GM23248 (cell line): Measurements from ENCODE around the gene MORN1. TPM values are rescaled to one million over a fixed set of nuclear protein-coding genes. Genes with fewer than 3 reads are reported as not detected.

Experiments
- DNase-seq: peaks from one replicate; pipeline ENCODE4 v3.0.0-alpha.2; 2015
- H2AFZ ChIP-seq: fragments of 200-600 bp; sonication (generic); 2 replicates; pipeline ENCODE4 v1.6.1; 2016; ENCODE audit warnings: antibody characterized with exemption
- H3F3A ChIP-seq: fragments of 200-600 bp; sonication (generic); 2 replicates; pipeline ENCODE4 v1.6.1; 2016; ENCODE audit warnings: mild to moderate bottlenecking, antibody characterized with exemption, mixed run types; ENCODE audit not compliant: insufficient read depth
- H3K27ac ChIP-seq: fragments of 200-600 bp; sonication (generic); 2 replicates; pipeline ENCODE4 v1.5.1; 2016; ENCODE audit warnings: mild to moderate bottlenecking
- H3K27me3 ChIP-seq: fragments of 200-600 bp; sonication (generic); replicated peaks from 2 replicates; pipeline ENCODE4 v1.6.1; 2016; ENCODE audit warnings: mild to moderate bottlenecking; ENCODE audit not compliant: insufficient read depth
- H3K36me3 ChIP-seq: fragments of 200-600 bp; sonication (generic); 2 replicates; pipeline ENCODE4 v1.6.1; 2016; ENCODE audit warnings: low read depth, mild to moderate bottlenecking
- H3K4me1 ChIP-seq: fragments of 200-600 bp; sonication (generic); 2 replicates; pipeline ENCODE4 v1.6.1; 2016; ENCODE audit warnings: mild to moderate bottlenecking; ENCODE audit not compliant: insufficient read depth
- H3K4me2 ChIP-seq: fragments of 200-600 bp; sonication (generic); one replicate; pipeline ENCODE4 v1.6.1; 2016; ENCODE audit warnings: mild to moderate bottlenecking; ENCODE audit not compliant: unreplicated experiment
- H3K4me3 ChIP-seq: fragments of 200-600 bp; sonication (generic); 2 replicates; pipeline ENCODE4 v1.5.1; 2016; ENCODE audit warnings: mild to moderate bottlenecking
- H3K79me2 ChIP-seq: fragments of 200-600 bp; sonication (generic); 2 replicates; pipeline ENCODE4 v1.6.1; 2016; ENCODE audit warnings: mild to moderate bottlenecking; ENCODE audit not compliant: insufficient read depth
- H3K9ac ChIP-seq: fragments of 200-600 bp; sonication (generic); 2 replicates; pipeline ENCODE4 v1.6.1; 2016; ENCODE audit warnings: mild to moderate bottlenecking
- H3K9me2 ChIP-seq: fragments of 200-600 bp; sonication (generic); 2 replicates; pipeline ENCODE4 v1.6.1; 2016; ENCODE audit warnings: mixed run types, mild to moderate bottlenecking, moderate library complexity; ENCODE audit not compliant: insufficient read depth
- H3K9me3 ChIP-seq: fragments of 200-600 bp; sonication (generic); one replicate; pipeline ENCODE4 v1.6.1; 2017; ENCODE audit warnings: low read depth
- H4K20me1 ChIP-seq: fragments of 200-600 bp; sonication (generic); 2 replicates; pipeline ENCODE4 v1.6.0; 2016; ENCODE audit not compliant: insufficient read depth
- EZH2 ChIP-seq: fragments of 200-600 bp; sonication (generic); IDR thresholded peaks from 2 replicates; pipeline ENCODE4 v1.6.1; 2018; ENCODE audit warnings: antibody characterized with exemption, mild to moderate bottlenecking; ENCODE audit not compliant: insufficient read depth, poor library complexity, severe bottlenecking
- EZH2phosphoT487 ChIP-seq: fragments of 200-600 bp; sonication (generic); IDR thresholded peaks from 2 replicates; pipeline ENCODE4 v1.6.1; 2018; ENCODE audit warnings: antibody characterized with exemption, moderate library complexity, mild to moderate bottlenecking, low read depth; ENCODE audit not compliant: insufficient read depth
- WGBS, 2 experiments: methylation state at CpG; one replicate each; pipeline ENCODE4 v1.1.6; 2015 to 2017; ENCODE audit warnings: low lambda C conversion rate in 2 of 2, low coverage in 1 of 2; ENCODE audit errors: missing lambda C conversion rate in 2 of 2; 5-methylcytosine and 5-hydroxymethylcytosine counted together
- in situ Hi-C: fragments of 300-500 bp; cut with MboI; formaldehyde crosslinking; loops from 2 replicates; pipeline ENCODE4 v1.15.0; 2020
- polyA plus RNA-seq: library from polyadenylated mRNA; unstranded; fragments of >200 nt; fragmentation: Nextera tagmentation; extraction: Ambion mirVana; gene quantifications from 2 replicates; pipeline ENCODE4 v1.2.1, GENCODE V29; 2016
- total RNA-seq: library from RNA; depleted of rRNA; stranded (reverse); fragments of >200 nt; shearing (Covaris generic); gene quantifications from 2 replicates; pipeline ENCODE4 v1.2.3, GENCODE V29; 2014

MORN1 gene
- total and polyA plus RNA-seq, 2 experiments from 2014 or later = 7.2 to 8.8 TPM

DNA sequence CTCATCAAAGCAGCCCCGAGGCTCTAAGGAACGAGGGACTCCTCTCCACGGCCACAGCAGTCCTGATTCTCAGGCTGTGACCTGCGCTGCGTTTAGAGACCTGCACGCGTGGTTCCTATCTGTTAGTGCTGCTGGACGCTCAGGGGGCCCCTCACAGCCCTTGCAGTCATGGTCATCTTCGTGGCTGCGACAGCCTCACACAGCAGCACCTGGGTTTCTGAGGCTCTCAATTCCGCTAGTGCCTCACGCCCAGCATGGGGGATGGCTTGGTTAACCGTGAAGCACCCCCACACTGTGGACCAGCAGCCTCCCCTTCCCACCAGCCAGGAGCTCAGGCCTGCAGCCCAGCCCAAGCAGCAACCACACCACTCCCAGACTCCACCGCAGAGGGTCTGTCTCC is 7.8 kb downstream of the MORN1 start:
- Histone ChIP-seq H3K9ac (no peak overlapping the region), H3K4me3 (no peak overlapping the region), H3K79me2 (no peaks in the 10 kb centered on the region), H3K9me3 (no peaks in the 10 kb centered on the region), H3K9me2 (no peaks in the 10 kb centered on the region), H3K27me3 (no peaks in the 10 kb centered on the region), H3K4me2 (no peak overlapping the region), H3K36me3 (no peaks in the 10 kb centered on the region; the same call in 1 of the 2 replicates), H3K4me1 (no peaks in the 10 kb centered on the region), H2AFZ (no peak overlapping the region), H3K27ac (no peak overlapping the region), H3F3A (no peaks in the 10 kb centered on the region), H4K20me1 (no peaks in the 10 kb centered on the region)
- WGBS, 2 experiments = 89 to 91% methylated on average over 14 of the region's 14 CpGs
- in situ Hi-C loops = no loop called here
- TF ChIP-seq EZH2phosphoT487 (no peak), EZH2 (no peak)
- no peak for DNase-seq

DNA sequence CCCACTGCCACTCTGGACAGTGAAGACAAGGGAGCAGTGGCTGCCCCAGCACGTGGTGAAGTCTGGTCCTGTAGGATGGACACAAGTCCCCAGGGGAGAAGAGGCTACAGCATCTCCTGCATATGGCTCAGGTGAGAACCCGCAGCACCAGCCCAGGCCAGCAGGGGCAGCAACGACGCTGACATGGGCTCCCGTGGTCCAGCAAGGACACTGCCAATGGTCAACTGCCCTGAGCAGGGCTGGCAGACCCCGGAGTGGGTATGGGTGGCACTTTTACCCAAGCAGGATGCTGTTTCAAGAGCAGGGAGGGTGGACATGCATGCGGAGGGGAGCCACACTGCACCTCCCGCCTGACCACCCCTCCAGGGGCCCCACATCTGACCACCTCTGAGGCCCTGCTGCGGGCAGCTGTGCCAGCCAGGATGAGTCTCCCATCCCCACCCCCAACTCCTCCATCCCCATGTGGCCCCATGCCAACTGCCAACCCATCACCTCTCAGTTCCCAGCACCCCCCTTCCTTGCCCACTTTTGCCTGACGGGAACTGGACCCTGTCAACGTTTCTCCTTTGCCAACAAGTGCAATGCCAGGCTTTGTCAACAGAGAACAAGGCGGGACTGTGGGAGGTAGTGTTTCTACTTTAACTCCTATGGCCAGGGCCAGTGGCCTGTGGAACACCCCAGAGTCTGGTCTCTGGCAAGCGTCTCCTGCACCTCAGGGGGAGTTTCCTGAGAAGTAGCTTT is 8.6 kb downstream of the MORN1 start:
- DNase-seq = peak; percentile 64
- H3K9ac ChIP-seq = no peak overlapping the region
- no peak overlapping the region for H3K4me2 ChIP-seq
- no peaks in the 10 kb centered on the region; the same call in 1 of the 2 replicates for H3K36me3 ChIP-seq
- H3K9me2 ChIP-seq = no peaks in the 10 kb centered on the region
- in situ Hi-C loops = no loop called here
- H3K4me3 ChIP-seq = no peak overlapping the region
- TF ChIP-seq EZH2phosphoT487 = no peak
- TF ChIP-seq EZH2 = no peak
- no peak overlapping the region for H3K27ac ChIP-seq
- H2AFZ ChIP-seq = no peak overlapping the region
- no peaks in the 10 kb centered on the region for H3F3A ChIP-seq
- no peaks in the 10 kb centered on the region for H3K9me3 ChIP-seq
- H3K79me2 ChIP-seq = no peaks in the 10 kb centered on the region
- H4K20me1 ChIP-seq = no peaks in the 10 kb centered on the region
- no peaks in the 10 kb centered on the region for H3K4me1 ChIP-seq
- H3K27me3 ChIP-seq = no peaks in the 10 kb centered on the region
- WGBS, 2 experiments = 54 to 55% methylated on average over 12 to 13 of the region's 13 CpGs

DNA sequence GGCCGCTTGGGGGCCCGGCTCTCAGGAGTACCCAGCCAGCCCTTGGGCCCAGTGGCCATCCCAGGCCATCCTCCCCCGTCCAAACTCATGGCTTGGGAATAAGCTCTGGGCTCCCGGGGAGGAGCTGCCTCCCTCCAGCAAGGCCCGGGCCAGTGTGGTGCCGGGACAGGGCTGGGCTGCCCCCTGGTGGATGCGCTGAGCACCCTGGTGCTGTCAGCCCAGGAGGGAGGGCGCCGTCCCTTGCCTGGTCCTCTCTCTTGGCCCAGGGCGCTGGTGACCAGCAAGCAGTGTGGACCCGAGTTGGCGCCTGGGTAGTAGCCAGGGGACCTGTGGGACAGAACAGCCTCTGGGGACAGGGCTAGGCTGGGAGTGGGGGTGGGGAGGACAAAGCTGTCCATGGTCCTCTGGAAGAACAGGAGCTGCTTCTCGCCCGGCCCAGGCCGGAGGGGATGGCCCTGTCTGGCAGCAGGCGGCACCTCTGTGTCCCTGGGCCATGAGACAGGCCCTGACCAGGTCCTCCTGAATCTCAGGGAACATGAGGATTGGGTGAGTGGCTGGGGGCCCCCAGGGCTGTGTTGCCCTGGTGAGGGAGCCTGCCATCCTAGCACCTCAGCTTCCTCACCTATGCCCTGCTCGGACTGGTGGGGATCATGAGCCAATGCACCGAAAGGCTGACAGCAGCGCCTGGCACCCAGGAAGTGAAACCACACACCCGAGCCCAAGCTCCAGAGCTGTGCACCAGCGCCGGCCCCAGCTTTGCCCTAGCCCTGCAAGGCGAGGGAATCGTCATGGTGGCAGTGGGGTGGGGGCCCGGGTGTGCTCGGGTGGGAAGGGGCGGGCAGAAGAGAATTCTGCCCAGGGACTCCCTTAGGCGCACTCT is 9.4 kb downstream of the MORN1 start:
- H3K4me1 ChIP-seq = no peaks in the 10 kb centered on the region
- H3K4me2 ChIP-seq = no peak overlapping the region
- H3K36me3 ChIP-seq = no peaks in the 10 kb centered on the region
- WGBS, 2 experiments = 42 to 52% methylated on average over 24 to 25 of the region's 28 CpGs
- in situ Hi-C loops = no loop called here
- H3K4me3 ChIP-seq = no peak overlapping the region
- no peaks in the 10 kb centered on the region for H3K27me3 ChIP-seq
- H3F3A ChIP-seq = no peaks in the 10 kb centered on the region
- TF ChIP-seq EZH2 = no peak
- no peak for TF ChIP-seq EZH2phosphoT487
- H3K79me2 ChIP-seq = no peaks in the 10 kb centered on the region
- no peak overlapping the region for H3K9ac ChIP-seq
- no peak overlapping the region for H2AFZ ChIP-seq
- H3K27ac ChIP-seq = no peak overlapping the region
- H3K9me2 ChIP-seq = no peaks in the 10 kb centered on the region
- H4K20me1 ChIP-seq = no peaks in the 10 kb centered on the region
- no peaks in the 10 kb centered on the region for H3K9me3 ChIP-seq
- peak; percentile 91 for DNase-seq

DNA sequence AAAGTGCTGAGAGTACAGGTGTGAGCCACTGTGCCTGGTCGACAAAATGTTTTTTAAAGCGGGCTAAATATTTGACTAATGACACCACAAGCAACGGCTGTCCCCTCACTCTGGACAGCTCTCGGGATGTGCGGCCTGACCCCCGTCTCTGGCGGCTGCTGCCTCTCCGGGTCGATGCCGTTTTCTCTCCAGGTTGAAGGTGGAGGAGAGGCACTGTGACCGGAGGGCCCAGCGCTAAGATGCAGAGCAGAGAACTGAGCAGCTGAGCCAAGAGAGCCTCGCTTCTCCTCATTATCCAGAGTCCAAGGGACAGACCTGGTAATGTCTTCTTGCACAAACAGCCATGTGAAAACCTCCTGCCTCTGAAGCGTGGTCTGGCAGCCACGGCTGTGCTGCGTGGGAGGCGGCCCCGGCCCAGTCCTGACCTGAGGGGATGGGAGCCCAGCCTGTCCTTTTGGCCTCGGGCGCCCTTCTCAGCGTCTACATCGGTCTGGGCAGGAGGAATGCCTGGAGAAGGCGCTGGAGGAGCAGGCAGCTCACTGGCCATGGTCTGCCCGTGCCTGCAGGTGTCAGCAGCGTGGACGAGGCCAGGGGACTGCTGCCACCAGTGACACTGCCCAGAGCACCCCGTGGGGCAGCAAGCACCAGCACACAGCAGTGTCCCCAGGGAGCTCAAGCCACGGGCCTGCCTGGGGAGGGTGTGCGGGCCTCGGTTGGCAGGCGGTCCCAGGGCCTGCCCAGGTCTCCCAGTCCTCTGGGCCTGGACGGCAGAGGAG is 10.3 kb downstream of the MORN1 start:
- Histone ChIP-seq H3F3A (no peaks in the 10 kb centered on the region), H3K4me3 (no peak overlapping the region), H3K79me2 (no peaks in the 10 kb centered on the region), H2AFZ (no peak overlapping the region), H3K4me2 (no peak overlapping the region), H3K27ac (no peak overlapping the region), H3K4me1 (no peaks in the 10 kb centered on the region), H4K20me1 (no peaks in the 10 kb centered on the region), H3K9me3 (no peaks in the 10 kb centered on the region), H3K9me2 (no peaks in the 10 kb centered on the region), H3K9ac (no peak overlapping the region), H3K36me3 (no peaks in the 10 kb centered on the region), H3K27me3 (no peaks in the 10 kb centered on the region)
- DNase-seq = no peak
- in situ Hi-C loops = no loop called here
- WGBS, 2 experiments = 76 to 80% methylated on average over 30 to 32 of the region's 32 CpGs
- TF ChIP-seq EZH2phosphoT487 (no peak), EZH2 (no peak)
